ENCODE results near the gene ZNF565.
"Not testable (repeated sequence)": the region's sequence is repeated elsewhere in the genome, so short reads cannot be mapped to it uniquely, and the experiment has no call there.

Gene ZNF565

GRCh38 chr19:36212895-36213294 lies 1.6 kb downstream of the ZNF565 start:
- no peak for DNase-seq (ENCODE audit: low read depth in 1 of 2, low spot score in 1 of 2)

- no peak for DNase-seq (ENCODE audit: low read depth in 1 of 2, low spot score in 1 of 2)
Observed at GRCh38 chr19:36210497-36210896, 4.0 kb downstream of the ZNF565 start.

GRCh38 chr19:36209372-36209771 lies 5.1 kb downstream of the ZNF565 start:
- DNase-seq (ENCODE audit: low read depth in 1 of 2, low spot score in 1 of 2) = no peak

GRCh38 chr19:36207605-36208252 lies 6.7 kb downstream of the ZNF565 start:
- DNase-seq (ENCODE audit: low read depth in 1 of 2, low spot score in 1 of 2) = no peak

GRCh38 chr19:36203293-36203692 lies 11.2 kb downstream of the ZNF565 start:
- DNase-seq (ENCODE audit: low read depth in 1 of 2, low spot score in 1 of 2) = no peak

- DNase-seq (ENCODE audit: low read depth in 1 of 2, low spot score in 1 of 2) = no peak
Observed at GRCh38 chr19:36201684-36202083, 12.8 kb downstream of the ZNF565 start.

- DNase-seq (ENCODE audit: low read depth in 1 of 2, low spot score in 1 of 2) = no peak
Observed at GRCh38 chr19:36198119-36198518, 16.3 kb downstream of the ZNF565 start.

GRCh38 chr19:36196249-36196648 lies 18.2 kb downstream of the ZNF565 start:
- DNase-seq (ENCODE audit: low read depth in 1 of 2, low spot score in 1 of 2) = no peak

- DNase-seq (ENCODE audit: low read depth in 1 of 2, low spot score in 1 of 2) = not testable (repeated sequence)
Observed at GRCh38 chr19:36186722-36187121, 27.7 kb downstream of the ZNF565 start.

GRCh38 chr19:36183245-36183628 lies 31.2 kb downstream of the ZNF565 start:
- no peak for DNase-seq (ENCODE audit: low read depth in 1 of 2, low spot score in 1 of 2)

- DNase-seq (ENCODE audit: low read depth in 1 of 2, low spot score in 1 of 2) = no peak
Observed at GRCh38 chr19:36182612-36183244, 31.7 kb downstream of the ZNF565 start.

- DNase-seq (ENCODE audit: low read depth in 1 of 2, low spot score in 1 of 2) = not testable (repeated sequence)
Observed at GRCh38 chr19:36179077-36179476, 35.4 kb downstream of the ZNF565 start.

- DNase-seq (ENCODE audit: low read depth in 1 of 2, low spot score in 1 of 2) = not testable (repeated sequence)
Observed at GRCh38 chr19:36173846-36174245, 40.6 kb downstream of the ZNF565 start.

GRCh38 chr19:36172852-36173251 lies 41.6 kb downstream of the ZNF565 start:
- no peak for DNase-seq (ENCODE audit: low read depth in 1 of 2, low spot score in 1 of 2)

- DNase-seq (ENCODE audit: low read depth in 1 of 2, low spot score in 1 of 2) = no peak
Observed at GRCh38 chr19:36169084-36169760, 45.2 kb downstream of the ZNF565 start.

- no peak for DNase-seq (ENCODE audit: low read depth in 1 of 2, low spot score in 1 of 2)
Observed at GRCh38 chr19:36163813-36164212, 50.7 kb downstream of the ZNF565 start.

- DNase-seq (ENCODE audit: low read depth in 1 of 2, low spot score in 1 of 2) = no peak
Observed at GRCh38 chr19:36160821-36161596, 53.5 kb downstream of the ZNF565 start.

GRCh38 chr19:36153126-36153525 lies 61.3 kb downstream of the ZNF565 start:
- DNase-seq (ENCODE audit: low read depth in 1 of 2, low spot score in 1 of 2) = no peak

GRCh38 chr19:36152352-36153091 lies 61.9 kb downstream of the ZNF565 start, which contains the start of gene COX7A1:
COX7A1 (minus strand) TSS chr19:36152447; CDS start chr19:36152407, 40 bp downstream.
- DNase-seq (ENCODE audit: low read depth in 1 of 2, low spot score in 1 of 2) = no peak

GRCh38 chr19:36152019-36152351 lies 62.5 kb downstream of the ZNF565 start:
- no peak for DNase-seq (ENCODE audit: low read depth in 1 of 2, low spot score in 1 of 2)
